ENCODE results near the gene SMPX. TPM values are rescaled to one million over a fixed set of nuclear protein-coding genes. Genes with fewer than 3 reads are reported as not detected.

The SMPX gene
- total and polyA plus RNA-seq, 9 of the 15 experiments (the other 6 are each of a cell fraction or from before 2014, with no cell fraction given): not detected

- H3K9me1 ChIP-seq (ENCODE audit: control insufficient read depth, insufficient read depth, low read length): no peaks in the 10 kb centered on the region
- ChIA-PET POLR2A (interaction anchor here (0.7 to 1.6 kb wide), 2 partner anchors 20 to 1239 kb away, joined by 3 to 6 read pairs; no protein-coding TSS in a partner anchor), CTCF (ENCODE audit: low intra/inter-chr PET ratio) (no interaction called here)
- DNase-seq (ENCODE audit: extremely low read depth in 1 of 4, low spot score in 3 of 4) (no peak), FAIRE-seq (no peak), ATAC-seq (no peak)
- no peaks in the 10 kb centered on the region for H3K9me3 ChIP-seq (replicated peaks; ENCODE audit: control insufficient read depth, insufficient read depth, low read depth, low read length)
- intact Hi-C loops (cut with micrococcal nuclease): no loop called here
- H2AFZ ChIP-seq (ENCODE audit: low read depth, low read length): no peak overlapping the region
- H3K4me1 ChIP-seq (replicated peaks in 1 of 2; ENCODE audit: control insufficient read depth in 2 of 2, insufficient read depth in 2 of 2, low read length in 2 of 2): no peaks in the 10 kb centered on the region
- no peaks in the 10 kb centered on the region for H3K36me3 ChIP-seq (ENCODE audit: control insufficient read depth, insufficient read depth, low read length)
- TF ChIP-seq NFE2L1 (tag; IDR thresholded peaks at IDR 0.05; ENCODE audit: borderline replicate concordance, low read depth) (no peak), XRCC3 (IDR thresholded peaks at IDR 0.05) (no peak), PHB2 (IDR thresholded peaks at IDR 0.05; ENCODE audit: low read depth) (no peak), CBX2 (IDR thresholded peaks at IDR 0.05; ENCODE audit: insufficient read depth, low read length, poor library complexity, severe bottlenecking) (no peak), ETV5 (CRISPR knock-in tag; IDR thresholded peaks at IDR 0.05; ENCODE audit: low read depth) (no peak)
- TF ChIP-seq, protein P1, sequence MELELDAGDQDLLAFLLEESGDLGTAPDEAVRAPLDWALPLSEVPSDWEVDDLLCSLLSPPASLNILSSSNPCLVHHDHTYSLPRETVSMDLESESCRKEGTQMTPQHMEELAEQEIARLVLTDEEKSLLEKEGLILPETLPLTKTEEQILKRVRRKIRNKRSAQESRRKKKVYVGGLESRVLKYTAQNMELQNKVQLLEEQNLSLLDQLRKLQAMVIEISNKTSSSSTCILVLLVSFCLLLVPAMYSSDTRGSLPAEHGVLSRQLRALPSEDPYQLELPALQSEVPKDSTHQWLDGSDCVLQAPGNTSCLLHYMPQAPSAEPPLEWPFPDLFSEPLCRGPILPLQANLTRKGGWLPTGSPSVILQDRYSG (tag; conservative IDR thresholded peaks at IDR 0.05; ENCODE audit: low read depth): no peak
- H3K27me3 ChIP-seq (ENCODE audit: control insufficient read depth in 2 of 2, insufficient read depth in 2 of 2, low read length in 2 of 2): no peaks in the 10 kb centered on the region
- no TSS peak for BruUV-seq (replicated peaks)
- no peak overlapping the region for H3K4me3 ChIP-seq
- no peak overlapping the region for H3K27ac ChIP-seq (ENCODE audit: extremely low read depth, low read depth, low read length)
- in situ Hi-C loops (cut with MboI): no loop called here
- H3K4me2 ChIP-seq (ENCODE audit: insufficient read depth, low read length): no peak overlapping the region
- H3K9ac ChIP-seq (ENCODE audit: insufficient read depth in 1 of 2, low read depth in 2 of 2, low read length in 2 of 2): no peak overlapping the region
- no peaks in the 10 kb centered on the region for H4K20me1 ChIP-seq (replicated peaks; ENCODE audit: control insufficient read depth, insufficient read depth, low read length)
- H3K79me2 ChIP-seq (ENCODE audit: control insufficient read depth, insufficient read depth, low read length): no peaks in the 10 kb centered on the region
Measured at GRCh38 chrX:21766101-21766500, 8.2 kb upstream of the SMPX start.

Measured in K562 (cell line).